ENCODE results near the gene CDH22. TPM values are rescaled to one million over a fixed set of nuclear protein-coding genes. Genes with fewer than 3 reads are reported as not detected.

Gene CDH22
- total RNA-seq, 1 donor from 2014 or later, result not detected

DNA sequence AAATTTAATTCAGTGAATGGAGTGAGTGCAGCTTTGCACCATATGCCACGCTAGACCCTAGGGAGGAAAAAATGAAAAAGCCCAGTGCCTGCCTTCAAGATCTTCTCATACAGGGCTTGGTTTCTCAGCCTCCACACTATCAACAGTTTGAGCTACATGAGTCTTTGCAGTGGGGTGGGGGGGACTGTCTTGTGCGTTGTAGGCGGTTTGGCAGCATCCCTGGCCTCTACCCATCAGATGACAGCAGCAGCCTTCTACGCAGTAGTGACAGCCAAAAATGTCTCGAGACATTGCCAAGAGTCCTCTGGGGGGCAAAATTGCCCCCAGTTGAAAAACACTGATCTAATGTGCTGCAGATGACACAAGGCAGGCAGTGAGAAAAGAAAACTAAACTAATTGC, 6.2 kb downstream of the CDH22 start:
- intact Hi-C loops (cut with micrococcal nuclease), result loop anchor here (10.0 kb wide), 1 partner anchor 383 kb away; the partner anchor contains the start of gene TP53RK

- intact Hi-C loops (cut with micrococcal nuclease), result loop anchor here (10.0 kb wide), 1 partner anchor 385 kb away; the partner anchor contains the start of gene TP53RK
Observed at GRCh38 chr20:46300281-46300680, 8.0 kb downstream of the CDH22 start.

DNA sequence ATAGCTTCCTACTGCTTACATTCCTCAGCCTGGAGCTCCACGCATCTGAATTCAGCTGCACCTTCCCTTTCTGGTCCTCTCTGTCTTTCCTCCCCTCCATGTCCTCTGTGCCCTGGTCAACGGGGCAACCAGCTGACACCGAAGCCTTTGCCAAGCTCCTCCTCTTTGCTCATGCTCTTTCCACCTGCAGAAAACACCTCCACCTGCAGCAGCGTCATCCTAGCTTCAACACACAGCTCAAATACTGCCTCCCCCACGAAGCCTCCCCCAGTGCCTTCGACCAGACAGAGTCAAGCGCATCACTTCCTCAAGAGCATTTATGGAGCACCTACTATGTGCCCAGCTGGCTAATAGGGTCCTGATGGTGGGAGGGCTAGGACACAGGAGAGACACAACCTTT, 9.2 kb downstream of the CDH22 start:
- intact Hi-C loops (cut with micrococcal nuclease), result no loop called here

DNA sequence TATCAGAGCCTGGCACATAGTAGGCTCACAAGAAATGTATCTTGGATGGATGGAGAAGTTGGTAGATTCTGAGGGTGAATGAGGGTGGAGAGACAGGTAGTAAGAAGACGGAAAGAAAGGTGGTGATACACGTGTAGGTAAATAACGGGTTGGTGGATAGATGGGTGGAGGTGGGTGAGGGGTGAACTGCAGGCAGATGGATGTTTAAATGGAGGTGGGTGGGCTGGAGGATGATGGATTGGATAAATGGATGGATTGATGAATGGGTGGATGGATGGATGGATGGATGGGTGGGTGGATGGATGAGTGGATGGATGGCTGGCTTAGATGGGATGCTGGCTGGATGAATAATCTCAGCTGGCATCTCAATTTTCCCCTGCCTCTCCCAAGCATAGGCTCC, 9.9 kb downstream of the CDH22 start:
- intact Hi-C loops (cut with micrococcal nuclease), result no loop called here

- intact Hi-C loops (cut with micrococcal nuclease), result no loop called here
Observed at GRCh38 chr20:46296526-46297250, 11.6 kb downstream of the CDH22 start.

DNA sequence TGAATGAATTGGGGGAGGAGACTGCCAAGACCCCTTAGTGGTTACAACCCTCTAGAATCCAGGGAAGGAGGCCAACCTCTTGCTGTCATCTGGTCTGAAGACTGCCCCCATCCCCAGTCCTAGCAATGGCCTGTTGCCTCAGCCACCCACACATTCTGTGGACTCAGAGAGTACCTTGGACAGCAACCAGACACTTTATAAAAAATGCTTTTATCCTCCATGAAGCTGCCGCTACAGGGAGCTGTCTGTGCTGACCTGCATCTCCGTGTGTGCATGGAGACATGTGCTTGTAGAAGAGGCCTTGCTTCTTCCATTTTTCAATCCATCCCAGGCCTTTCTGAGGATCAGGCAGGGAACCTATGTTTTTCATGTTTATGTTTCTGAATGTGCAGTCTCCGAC, 15.2 kb downstream of the CDH22 start:
- intact Hi-C loops (cut with micrococcal nuclease), result no loop called here

DNA sequence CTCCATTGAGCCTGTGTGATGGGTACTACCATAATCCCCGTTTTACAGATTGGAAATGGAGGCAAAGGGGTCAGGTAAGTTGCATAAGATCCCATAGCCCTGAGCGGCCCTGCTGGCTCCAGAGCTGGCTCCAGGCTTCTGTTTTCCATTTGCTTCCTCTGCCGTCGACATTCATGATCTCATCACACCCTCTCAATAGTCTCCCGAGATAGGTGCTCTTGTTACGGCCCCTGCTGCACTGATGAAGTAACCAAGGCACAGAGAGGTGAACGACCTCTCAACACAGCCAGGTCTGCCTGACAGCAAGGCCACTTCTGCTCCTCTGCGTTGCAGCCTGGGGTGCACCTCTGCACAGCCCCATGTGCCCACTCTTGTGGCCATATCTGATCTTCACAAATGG, 16.9 kb downstream of the CDH22 start:
- intact Hi-C loops (cut with micrococcal nuclease), result no loop called here

DNA sequence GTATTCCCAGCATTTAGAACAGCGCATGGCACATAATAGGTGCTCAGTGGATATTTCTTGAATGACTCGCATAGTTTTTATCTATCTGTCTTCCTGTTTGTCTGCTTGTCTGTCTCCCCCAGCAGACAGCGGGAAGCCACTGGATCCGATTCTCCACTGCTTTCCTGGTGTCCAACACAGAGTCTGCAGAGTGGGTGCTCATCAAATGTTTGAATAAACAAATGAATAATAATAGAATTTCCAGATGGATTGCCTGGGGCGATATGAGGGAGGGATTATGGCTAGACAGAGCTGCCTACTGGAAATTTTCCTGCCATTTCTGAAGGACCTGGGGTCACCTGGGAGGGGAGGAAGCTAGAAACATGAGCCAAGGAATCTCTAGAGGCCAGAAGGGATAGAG, 18.9 kb downstream of the CDH22 start:
- intact Hi-C loops (cut with micrococcal nuclease), result no loop called here

GRCh38 chr20:46286977-46287376, 21.3 kb downstream of the CDH22 start:
- intact Hi-C loops (cut with micrococcal nuclease), result no loop called here

- intact Hi-C loops (cut with micrococcal nuclease), result no loop called here
Observed at GRCh38 chr20:46286382-46286781, 21.9 kb downstream of the CDH22 start.

DNA sequence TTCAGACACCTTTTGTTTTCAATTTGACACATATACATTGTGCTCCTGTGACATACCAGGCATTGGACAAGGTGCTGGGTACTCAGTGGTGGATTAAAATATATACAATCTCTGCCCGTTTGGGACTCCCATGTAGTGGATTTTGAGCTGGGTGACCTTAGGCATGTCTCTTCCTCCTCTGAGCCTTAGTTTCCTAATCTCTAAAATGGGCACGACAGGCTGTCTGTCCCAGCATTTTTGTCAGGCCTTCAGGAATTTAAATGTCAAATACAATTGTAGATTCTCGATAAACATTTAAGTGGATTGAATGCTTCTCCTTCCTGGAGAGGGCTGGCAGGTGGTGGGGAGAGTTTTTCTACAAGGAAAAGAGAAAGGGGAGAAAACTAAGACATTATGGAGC, 22.6 kb downstream of the CDH22 start:
- intact Hi-C loops (cut with micrococcal nuclease), result no loop called here

- intact Hi-C loops (cut with micrococcal nuclease), result no loop called here
Observed at GRCh38 chr20:46285072-46285471, 23.2 kb downstream of the CDH22 start.

DNA sequence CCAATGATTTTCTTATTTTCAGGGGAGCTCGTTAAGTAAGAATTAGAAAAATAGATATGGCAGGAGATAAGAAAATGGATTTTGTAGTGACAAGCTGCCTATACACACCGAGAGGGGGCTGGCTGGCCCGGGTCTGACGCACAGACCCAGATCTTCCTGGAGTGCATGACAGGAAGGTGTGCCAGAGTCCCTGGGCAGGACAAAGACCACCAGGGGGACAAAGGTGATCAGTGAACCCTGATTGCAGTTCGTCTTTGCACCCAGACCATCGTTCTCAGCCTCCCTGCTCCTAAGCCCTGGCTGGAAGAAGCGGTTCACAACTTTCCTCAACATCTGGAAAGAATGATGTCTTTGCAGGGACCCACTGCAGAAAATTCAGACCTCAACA, 24.3 kb downstream of the CDH22 start:
- intact Hi-C loops (cut with micrococcal nuclease), result no loop called here

DNA sequence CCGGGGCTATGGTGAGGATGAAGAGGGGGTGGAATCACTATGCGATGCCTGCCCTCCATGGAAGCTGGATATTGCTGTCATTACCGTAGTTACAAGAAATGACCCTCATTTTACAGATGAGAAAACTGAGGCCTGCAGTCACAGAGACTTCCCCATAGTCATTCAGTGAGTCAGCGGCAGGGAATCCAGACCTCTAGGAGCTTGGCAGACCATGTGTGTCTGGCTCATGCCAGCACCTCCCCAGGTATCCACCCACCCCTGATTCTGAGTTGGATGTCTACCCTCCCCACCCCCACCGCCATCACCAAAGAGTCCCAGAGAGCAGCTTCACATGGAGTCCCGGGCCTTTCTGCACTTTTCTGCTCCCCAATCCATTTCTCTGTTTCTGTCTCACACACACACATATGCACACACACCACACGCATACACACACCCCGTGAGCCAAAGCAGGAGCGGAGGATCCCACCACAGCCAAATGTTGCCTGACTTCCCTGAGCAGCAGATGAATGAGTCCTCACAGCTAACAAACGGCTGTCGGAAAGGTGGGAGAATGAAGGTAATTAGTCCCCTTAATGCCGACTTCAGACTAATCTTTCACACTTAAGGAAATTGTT, 24.8 kb downstream of the CDH22 start:
- intact Hi-C loops (cut with micrococcal nuclease), result no loop called here

- intact Hi-C loops (cut with micrococcal nuclease), result no loop called here
Observed at GRCh38 chr20:46282669-46283068, 25.6 kb downstream of the CDH22 start.

- intact Hi-C loops (cut with micrococcal nuclease), result no loop called here
Observed at GRCh38 chr20:46279103-46279502, 29.2 kb downstream of the CDH22 start.

DNA sequence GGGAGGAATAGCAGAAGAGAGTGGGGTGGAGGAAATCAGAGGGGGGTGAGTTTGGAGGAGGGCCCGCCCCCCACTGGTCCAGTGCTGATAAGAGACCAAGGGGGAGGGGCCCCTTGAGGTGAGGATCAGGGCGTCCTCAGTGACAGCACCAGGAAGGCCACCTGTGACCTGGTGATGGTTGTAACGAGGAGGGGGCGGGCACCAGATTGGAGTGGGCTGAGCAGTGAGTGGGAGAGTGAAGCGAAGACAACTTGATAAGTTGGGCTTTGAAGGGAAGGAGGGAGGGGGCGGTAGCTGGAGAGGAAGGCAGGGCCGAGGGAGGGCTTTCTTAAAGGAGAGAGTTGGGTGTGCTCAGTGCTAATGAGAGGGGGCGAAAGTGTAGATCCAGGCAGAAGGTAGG, 30.7 kb downstream of the CDH22 start:
- intact Hi-C loops (cut with micrococcal nuclease), result no loop called here

GRCh38 chr20:46276531-46276930, 31.8 kb downstream of the CDH22 start:
- intact Hi-C loops (cut with micrococcal nuclease), result no loop called here

DNA sequence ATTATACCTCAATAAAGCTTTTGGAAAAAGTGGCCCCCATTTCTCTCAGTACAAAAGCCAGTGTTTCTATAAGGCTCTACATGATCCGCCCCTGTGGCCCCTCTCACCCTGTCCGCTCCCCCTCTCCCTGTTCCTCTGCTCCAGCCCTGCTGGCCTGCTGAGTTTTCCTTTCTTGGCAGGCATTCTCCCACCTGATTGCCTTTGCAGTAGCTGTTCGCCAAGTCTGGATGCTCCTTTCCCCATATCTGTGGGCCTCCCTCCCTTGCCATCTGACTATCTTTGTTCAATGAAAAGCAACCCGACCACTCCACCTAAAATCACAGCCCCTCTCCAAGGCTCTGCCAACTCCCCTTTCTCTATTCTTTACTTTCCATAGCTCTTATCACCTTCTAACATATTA, 33.2 kb downstream of the CDH22 start:
- intact Hi-C loops (cut with micrococcal nuclease), result no loop called here

GRCh38 chr20:46273717-46274116, 34.6 kb downstream of the CDH22 start:
- intact Hi-C loops (cut with micrococcal nuclease), result no loop called here

DNA sequence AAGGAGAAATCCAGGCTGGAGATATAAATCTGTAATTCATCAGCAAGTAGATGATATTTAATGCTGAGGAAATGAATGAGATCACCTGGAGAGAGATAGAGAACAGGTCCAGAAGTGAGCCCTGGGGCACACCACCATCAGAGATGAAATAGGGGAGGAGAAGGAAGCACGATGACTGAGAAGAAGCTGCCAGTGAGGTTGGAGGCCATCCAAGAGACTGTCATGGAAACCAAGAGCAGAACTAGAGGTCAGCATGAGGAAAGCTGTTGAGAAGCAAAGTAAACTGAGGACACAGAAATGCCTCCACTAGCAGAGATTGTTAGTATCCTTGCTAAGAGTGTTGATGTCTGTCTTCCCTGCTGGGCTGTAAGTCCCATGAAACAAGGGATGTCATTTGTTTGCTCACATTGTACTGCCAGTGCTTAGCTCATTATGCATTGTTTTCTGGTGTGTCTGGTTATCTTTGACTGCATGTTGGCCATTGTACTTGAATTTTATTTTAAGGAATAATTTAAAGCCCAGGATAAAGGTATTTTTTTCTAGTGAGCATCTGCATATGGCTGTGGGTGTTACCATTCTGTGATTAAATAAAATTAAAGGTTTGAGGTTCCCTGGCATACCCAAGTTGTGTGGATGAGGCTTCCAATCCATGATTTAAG, 35.8 kb downstream of the CDH22 start:
- intact Hi-C loops (cut with micrococcal nuclease), result no loop called here

DNA sequence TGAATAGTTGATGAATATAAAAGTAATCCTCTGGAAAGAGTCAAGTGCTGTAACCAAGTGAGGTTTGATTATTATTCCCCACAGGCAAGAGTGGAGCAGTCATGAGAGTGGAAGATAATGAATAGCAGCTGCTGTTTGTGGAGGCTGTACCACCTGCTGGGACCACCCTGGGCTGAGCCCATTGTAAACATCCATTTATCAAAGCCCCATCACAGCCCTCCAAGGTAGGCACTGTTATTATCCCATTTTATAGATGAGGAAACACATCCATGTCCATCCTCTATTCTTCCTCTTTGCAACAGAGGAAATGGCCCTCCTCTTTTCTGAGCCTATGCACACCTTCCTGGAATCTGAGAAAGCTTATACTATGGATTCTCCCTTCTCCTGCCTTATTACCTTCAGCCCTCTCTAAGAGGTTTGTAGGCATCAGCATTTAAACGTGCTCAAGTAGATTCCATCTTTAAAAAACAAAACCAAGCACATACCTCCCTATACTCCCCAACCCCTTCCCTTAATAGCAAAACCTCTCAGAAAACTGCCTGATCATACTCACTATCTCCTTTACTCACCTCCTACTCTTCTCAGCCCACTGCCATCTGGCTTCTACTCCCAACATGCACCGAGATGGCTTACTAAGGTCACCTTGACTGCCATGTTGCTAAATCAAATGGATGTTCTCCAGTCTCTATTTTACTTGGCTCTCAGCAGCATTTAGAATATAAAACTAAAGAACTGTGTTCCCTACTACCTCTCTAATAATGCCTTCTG, 37.1 kb downstream of the CDH22 start:
- intact Hi-C loops (cut with micrococcal nuclease), result no loop called here

Data from T-helper 2 cell treated with Interferon-gamma antibody and Interleukin-4, amounts not matched to agents 100 ng/mL and 5 ng/mL, for 36 hours (primary cell).